ENCODE data around the gene KRTAP10-3.

The KRTAP10-3 gene

GRCh38 chr21:44539991-44540666 is 18.5 kb downstream of the KRTAP10-3 start, which contains the start of gene KRTAP10-1:
Gene KRTAP10-1 (minus strand): TSS chr21:44540195. CDS start chr21:44540150, 45 bp downstream.
- no peak within 1 kb of the TSS for H3K4me3 ChIP-seq (ENCODE audit: control insufficient read depth, low read depth, low read length)
- no peak for TF ChIP-seq CTCF (IDR thresholded peaks at IDR 0.05; ENCODE audit: control insufficient read depth, insufficient read depth, low read depth, low read length, missing control alignments)
- DNase-seq (ENCODE audit: low read depth): no peak

GRCh38 chr21:44539046-44539445 is 19.5 kb downstream of the KRTAP10-3 start:
- DNase-seq (ENCODE audit: low read depth): no peak
- H3K4me3 ChIP-seq (ENCODE audit: control insufficient read depth, low read depth, low read length): no peak overlapping the region
- no peak for TF ChIP-seq CTCF (IDR thresholded peaks at IDR 0.05; ENCODE audit: control insufficient read depth, insufficient read depth, low read depth, low read length, missing control alignments)

- no peak for TF ChIP-seq CTCF (IDR thresholded peaks at IDR 0.05; ENCODE audit: control insufficient read depth, insufficient read depth, low read depth, low read length, missing control alignments)
- DNase-seq (ENCODE audit: low read depth): no peak
- H3K4me3 ChIP-seq (ENCODE audit: control insufficient read depth, low read depth, low read length): no peak overlapping the region
These were observed 20.4 kb downstream of the KRTAP10-3 start for GRCh38 chr21:44537930-44538911.

GRCh38 chr21:44535963-44536362 is 22.6 kb downstream of the KRTAP10-3 start:
- DNase-seq (ENCODE audit: low read depth): no peak
- no peak overlapping the region for H3K4me3 ChIP-seq (ENCODE audit: control insufficient read depth, low read depth, low read length)
- TF ChIP-seq CTCF (IDR thresholded peaks at IDR 0.05; ENCODE audit: control insufficient read depth, insufficient read depth, low read depth, low read length, missing control alignments): no peak

GRCh38 chr21:44534688-44535087 is 23.9 kb downstream of the KRTAP10-3 start:
- no peak for TF ChIP-seq CTCF (IDR thresholded peaks at IDR 0.05; ENCODE audit: control insufficient read depth, insufficient read depth, low read depth, low read length, missing control alignments)
- no peak for DNase-seq (ENCODE audit: low read depth)
- H3K4me3 ChIP-seq (ENCODE audit: control insufficient read depth, low read depth, low read length): no peak overlapping the region

GRCh38 chr21:44533891-44534627 is 24.5 kb downstream of the KRTAP10-3 start:
- no peak overlapping the region for H3K4me3 ChIP-seq (ENCODE audit: control insufficient read depth, low read depth, low read length)
- DNase-seq (ENCODE audit: low read depth): no peak
- TF ChIP-seq CTCF (IDR thresholded peaks at IDR 0.05; ENCODE audit: control insufficient read depth, insufficient read depth, low read depth, low read length, missing control alignments): no peak

Data from AG09309 (cell line).